PC-3 (cell line): ENCODE data around the gene COL8A1.

Experiments
- EZH2 ChIP-seq: fragments of 300-600 bp; sonication (generic); IDR thresholded peaks from one replicate; pipeline ENCODE4 v1.6.1; 2017; ENCODE audit warnings: antibody characterized with exemption, mild to moderate bottlenecking, low read length; ENCODE audit not compliant: unreplicated experiment
- EZH2phosphoT487 ChIP-seq: fragments of 300-600 bp; sonication (generic); IDR thresholded peaks from 2 replicates; pipeline ENCODE4 v1.6.1; 2018; ENCODE audit warnings: mild to moderate bottlenecking, antibody characterized with exemption, low read length, borderline replicate concordance
- TF ChIP-seq, protein P1 (sequence below): fragments of 300-600 bp; sonication (generic); conservative IDR thresholded peaks from 2 replicates; pipeline ENCODE4 v1.5.1; 2017; ENCODE audit warnings: antibody characterized with exemption, low read depth, mild to moderate bottlenecking, low read length

DNA sequence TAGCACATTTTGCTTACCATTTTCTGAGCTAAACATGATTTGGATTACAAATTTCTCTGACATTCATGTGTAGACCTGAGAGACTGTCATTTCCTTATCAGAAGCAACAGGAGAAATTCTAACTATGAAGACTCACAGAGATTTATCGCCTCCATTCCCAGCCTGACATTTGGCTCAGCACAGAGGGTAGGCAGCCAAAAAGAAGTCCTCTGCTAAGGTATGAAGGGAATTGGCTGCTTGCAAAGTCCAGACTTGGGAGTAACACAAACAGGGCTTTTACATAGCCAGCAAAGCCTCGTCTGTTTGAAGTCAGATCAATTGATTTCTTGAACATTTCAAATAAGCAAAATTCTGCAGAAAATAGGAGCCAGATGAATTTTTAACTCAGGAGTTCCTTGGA is 122.2 kb downstream of the COL8A1 start:
- TF ChIP-seq, protein P1, sequence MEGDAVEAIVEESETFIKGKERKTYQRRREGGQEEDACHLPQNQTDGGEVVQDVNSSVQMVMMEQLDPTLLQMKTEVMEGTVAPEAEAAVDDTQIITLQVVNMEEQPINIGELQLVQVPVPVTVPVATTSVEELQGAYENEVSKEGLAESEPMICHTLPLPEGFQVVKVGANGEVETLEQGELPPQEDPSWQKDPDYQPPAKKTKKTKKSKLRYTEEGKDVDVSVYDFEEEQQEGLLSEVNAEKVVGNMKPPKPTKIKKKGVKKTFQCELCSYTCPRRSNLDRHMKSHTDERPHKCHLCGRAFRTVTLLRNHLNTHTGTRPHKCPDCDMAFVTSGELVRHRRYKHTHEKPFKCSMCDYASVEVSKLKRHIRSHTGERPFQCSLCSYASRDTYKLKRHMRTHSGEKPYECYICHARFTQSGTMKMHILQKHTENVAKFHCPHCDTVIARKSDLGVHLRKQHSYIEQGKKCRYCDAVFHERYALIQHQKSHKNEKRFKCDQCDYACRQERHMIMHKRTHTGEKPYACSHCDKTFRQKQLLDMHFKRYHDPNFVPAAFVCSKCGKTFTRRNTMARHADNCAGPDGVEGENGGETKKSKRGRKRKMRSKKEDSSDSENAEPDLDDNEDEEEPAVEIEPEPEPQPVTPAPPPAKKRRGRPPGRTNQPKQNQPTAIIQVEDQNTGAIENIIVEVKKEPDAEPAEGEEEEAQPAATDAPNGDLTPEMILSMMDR: no peak
- no peak for TF ChIP-seq EZH2
- TF ChIP-seq EZH2phosphoT487: no peak
